Measurements from ENCODE around the gene DDX46.

Gene DDX46

DNA sequence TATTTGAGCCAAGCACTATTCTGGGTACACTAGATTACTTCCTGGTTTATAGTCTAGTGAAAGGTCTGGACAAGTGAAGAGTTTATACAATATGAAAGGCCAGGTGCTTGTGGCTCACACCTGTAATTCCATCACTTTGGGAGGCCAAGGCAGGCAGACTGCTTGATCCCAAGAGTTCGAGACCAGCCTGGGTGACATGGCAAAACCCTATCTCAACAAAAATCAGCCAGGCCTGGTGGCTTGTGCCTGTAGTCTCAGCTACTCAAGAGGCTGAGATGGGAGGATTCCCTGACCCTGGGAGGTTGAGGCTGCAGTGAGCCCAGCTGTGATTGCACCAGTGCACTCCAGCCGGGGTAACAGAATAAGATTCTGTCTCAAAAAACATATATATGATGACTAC lies 106.1 kb downstream of the DDX46 start:
- H3K79me2 ChIP-seq (ENCODE audit: low read length), result no peaks in the 10 kb centered on the region
- no peaks in the 10 kb centered on the region for H3K27me3 ChIP-seq (ENCODE audit: low read depth, low read length)
- H3K27ac ChIP-seq (ENCODE audit: low read length), result no peak overlapping the region
- H2AFZ ChIP-seq (ENCODE audit: low read depth, low read length), result no peak overlapping the region
- no peaks in the 10 kb centered on the region for H4K20me1 ChIP-seq (ENCODE audit: insufficient read depth, low read length)
- no peaks in the 10 kb centered on the region for H3K9me3 ChIP-seq (ENCODE audit: insufficient read depth, low read length)
- H3K4me2 ChIP-seq (ENCODE audit: low read length), result no peak overlapping the region
- TF ChIP-seq, protein P1, sequence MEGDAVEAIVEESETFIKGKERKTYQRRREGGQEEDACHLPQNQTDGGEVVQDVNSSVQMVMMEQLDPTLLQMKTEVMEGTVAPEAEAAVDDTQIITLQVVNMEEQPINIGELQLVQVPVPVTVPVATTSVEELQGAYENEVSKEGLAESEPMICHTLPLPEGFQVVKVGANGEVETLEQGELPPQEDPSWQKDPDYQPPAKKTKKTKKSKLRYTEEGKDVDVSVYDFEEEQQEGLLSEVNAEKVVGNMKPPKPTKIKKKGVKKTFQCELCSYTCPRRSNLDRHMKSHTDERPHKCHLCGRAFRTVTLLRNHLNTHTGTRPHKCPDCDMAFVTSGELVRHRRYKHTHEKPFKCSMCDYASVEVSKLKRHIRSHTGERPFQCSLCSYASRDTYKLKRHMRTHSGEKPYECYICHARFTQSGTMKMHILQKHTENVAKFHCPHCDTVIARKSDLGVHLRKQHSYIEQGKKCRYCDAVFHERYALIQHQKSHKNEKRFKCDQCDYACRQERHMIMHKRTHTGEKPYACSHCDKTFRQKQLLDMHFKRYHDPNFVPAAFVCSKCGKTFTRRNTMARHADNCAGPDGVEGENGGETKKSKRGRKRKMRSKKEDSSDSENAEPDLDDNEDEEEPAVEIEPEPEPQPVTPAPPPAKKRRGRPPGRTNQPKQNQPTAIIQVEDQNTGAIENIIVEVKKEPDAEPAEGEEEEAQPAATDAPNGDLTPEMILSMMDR (IDR thresholded peaks at IDR 0.05; ENCODE audit: low read depth, low read length), result no peak
- no peak for TF ChIP-seq EZH2phosphoT487 (IDR thresholded peaks at IDR 0.05; ENCODE audit: low read depth)
- no peaks in the 10 kb centered on the region for H3K36me3 ChIP-seq (replicated peaks; ENCODE audit: low read depth, low read length)
- no peak overlapping the region for H3K4me3 ChIP-seq (ENCODE audit: low read length)
- H3K9ac ChIP-seq (ENCODE audit: low read length), result no peak overlapping the region
- H3K4me1 ChIP-seq (ENCODE audit: low read length), result no peaks in the 10 kb centered on the region

DNA sequence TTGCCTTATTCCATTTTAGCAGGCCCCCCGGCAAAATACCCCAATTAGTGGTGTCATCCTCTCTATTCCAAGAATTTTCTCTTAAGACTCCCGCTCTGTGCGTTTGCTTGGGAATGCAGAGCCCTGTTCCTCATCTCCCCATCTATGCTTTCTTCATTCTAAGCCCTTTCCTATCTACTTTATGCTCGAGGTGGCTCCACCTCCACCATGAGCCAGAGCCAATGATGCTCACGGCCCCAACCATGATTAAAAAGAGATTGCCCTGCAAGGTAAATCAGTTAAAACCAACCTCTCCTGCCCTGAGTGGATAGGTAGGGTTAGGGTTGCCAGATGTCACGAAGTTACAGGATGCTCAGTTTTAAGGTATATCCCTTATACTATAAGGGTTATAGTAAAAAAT lies 114.9 kb downstream of the DDX46 start:
- Histone ChIP-seq H3K36me3 (replicated peaks; ENCODE audit: low read depth, low read length) (peaks cover 3% of the 10 kb centered on the region), H3K9me3 (ENCODE audit: insufficient read depth, low read length) (no peaks in the 10 kb centered on the region), H4K20me1 (ENCODE audit: insufficient read depth, low read length) (no peaks in the 10 kb centered on the region), H3K4me2 (ENCODE audit: low read length) (peak overlapping the region; percentile 85), H3K79me2 (ENCODE audit: low read length) (peaks cover 38% of the 10 kb centered on the region), H2AFZ (ENCODE audit: low read depth, low read length) (peak overlapping the region; percentile 87), H3K9ac (ENCODE audit: low read length) (peak overlapping the region; percentile 92), H3K4me3 (ENCODE audit: low read length) (peak overlapping the region; percentile 90), H3K4me1 (ENCODE audit: low read length) (peaks cover 8% of the 10 kb centered on the region), H3K27me3 (ENCODE audit: low read depth, low read length) (no peaks in the 10 kb centered on the region), H3K27ac (ENCODE audit: low read length) (peak overlapping the region; percentile 65)
- TF ChIP-seq, protein P1 (IDR thresholded peaks at IDR 0.05; ENCODE audit: low read depth, low read length), result no peak
- TF ChIP-seq EZH2phosphoT487 (IDR thresholded peaks at IDR 0.05; ENCODE audit: low read depth), result no peak

DNA sequence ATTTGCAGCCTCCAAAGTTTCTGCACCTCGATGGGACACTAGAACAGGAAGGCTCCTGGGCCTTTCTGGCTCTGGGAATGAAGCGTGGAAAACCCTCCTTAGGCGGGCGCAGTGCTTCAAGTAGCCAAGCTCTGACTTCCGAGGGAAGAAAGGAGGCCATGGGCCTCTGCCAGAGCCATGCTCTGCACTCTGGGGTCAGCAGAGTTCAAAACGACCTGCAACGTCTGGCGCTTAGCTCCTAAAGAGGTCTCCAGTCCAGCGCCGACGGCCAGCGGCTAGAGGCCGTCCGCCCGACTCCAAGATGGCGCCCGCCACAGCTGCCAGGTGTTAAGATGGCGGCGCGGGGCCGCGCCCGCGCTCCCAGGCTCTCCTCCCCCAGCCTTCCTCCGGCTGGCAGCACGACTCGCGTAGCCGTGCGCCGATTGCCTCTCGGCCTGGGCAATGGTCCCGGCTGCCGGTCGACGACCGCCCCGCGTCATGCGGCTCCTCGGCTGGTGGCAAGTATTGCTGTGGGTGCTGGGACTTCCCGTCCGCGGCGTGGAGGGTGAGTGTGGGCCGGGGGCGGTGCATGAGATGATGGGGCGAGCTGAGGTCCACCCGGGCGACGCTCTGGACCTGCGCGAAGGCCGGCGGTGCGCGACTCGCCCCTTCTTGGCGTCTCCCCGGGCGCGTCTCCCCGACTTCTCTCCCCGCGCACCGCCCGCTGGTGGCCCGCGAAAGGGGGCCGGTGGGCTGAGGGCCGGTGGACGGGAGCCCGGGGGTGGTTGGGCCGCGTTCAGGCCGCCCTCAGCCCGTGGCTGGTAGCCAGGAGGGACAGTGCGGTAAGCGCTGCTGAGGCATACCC lies 115.6 kb downstream of the DDX46 start, which contains the start of gene TXNDC15:
TSS of gene TXNDC15 (plus strand) at position 385 of the 844 bp plus-strand sequence. CDS start at position 442, 57 bp downstream.
- Histone ChIP-seq H3K9me3 (ENCODE audit: insufficient read depth, low read length) (no peaks in the 10 kb centered on the region), H3K36me3 (replicated peaks; ENCODE audit: low read depth, low read length) (peaks cover 3% of the 10 kb centered on the region), H3K79me2 (ENCODE audit: low read length) (peaks cover 43% of the 10 kb centered on the region), H3K4me3 (ENCODE audit: low read length) (peak within 1 kb of the TSS; percentile 90), H3K9ac (ENCODE audit: low read length) (peak within 1 kb of the TSS; percentile 92), H3K27me3 (ENCODE audit: low read depth, low read length) (no peaks in the 10 kb centered on the region), H3K27ac (ENCODE audit: low read length) (peak within 1 kb of the TSS; percentile 65), H4K20me1 (ENCODE audit: insufficient read depth, low read length) (no peaks in the 10 kb centered on the region), H2AFZ (ENCODE audit: low read depth, low read length) (peak within 1 kb of the TSS; percentile 87), H3K4me1 (ENCODE audit: low read length) (peaks cover 8% of the 10 kb centered on the region), H3K4me2 (ENCODE audit: low read length) (peak within 1 kb of the TSS; percentile 85)
- TF ChIP-seq, protein P1 (IDR thresholded peaks at IDR 0.05; ENCODE audit: low read depth, low read length), result no peak
- TF ChIP-seq EZH2phosphoT487 (IDR thresholded peaks at IDR 0.05; ENCODE audit: low read depth), result no peak

DNA sequence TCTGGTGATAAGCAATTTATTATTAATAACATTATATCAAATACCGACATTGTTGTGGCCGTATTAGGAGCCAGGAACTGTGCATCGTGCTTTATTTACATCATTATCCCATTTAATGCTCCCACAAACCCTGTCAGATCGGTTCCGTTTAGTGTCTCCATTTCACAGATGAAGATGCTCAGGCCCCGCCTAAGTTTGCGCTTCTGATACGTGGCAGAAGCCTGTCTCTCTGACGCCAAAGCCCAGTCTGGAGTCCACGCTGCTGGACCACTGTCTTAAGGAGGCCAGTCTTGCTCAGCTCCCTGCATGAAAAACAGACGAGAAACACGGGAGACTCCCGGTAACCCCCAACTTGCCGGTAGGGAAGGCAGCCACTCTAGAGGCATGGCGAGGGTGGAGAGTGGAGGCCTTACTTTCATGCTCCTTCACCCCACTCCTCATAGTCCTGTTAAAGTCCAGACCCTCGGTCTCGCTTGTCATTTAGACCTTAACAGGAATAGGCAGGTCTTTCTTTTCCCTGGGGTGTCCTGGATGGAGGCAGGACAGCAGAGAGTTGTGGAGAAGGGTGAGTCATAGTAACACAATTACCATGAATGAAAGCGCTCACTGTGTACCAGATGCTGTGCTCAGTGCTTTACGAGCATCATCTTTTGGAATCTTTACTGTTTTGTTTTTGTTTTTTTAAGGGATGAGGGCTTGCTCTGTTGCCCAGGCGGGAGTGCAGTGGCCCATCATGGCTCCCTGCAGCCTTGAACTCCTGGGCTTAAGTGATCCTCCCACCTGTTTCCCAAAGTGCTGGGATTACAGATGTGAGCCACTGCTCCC lies 116.5 kb downstream of the DDX46 start:
- Histone ChIP-seq H4K20me1 (ENCODE audit: insufficient read depth, low read length) (no peaks in the 10 kb centered on the region), H3K27me3 (ENCODE audit: low read depth, low read length) (no peaks in the 10 kb centered on the region), H3K4me3 (ENCODE audit: low read length) (peak overlapping the region; percentile 90), H3K4me1 (ENCODE audit: low read length) (peaks cover 8% of the 10 kb centered on the region), H3K4me2 (ENCODE audit: low read length) (peak overlapping the region; percentile 85), H3K9ac (ENCODE audit: low read length) (peak overlapping the region; percentile 92), H2AFZ (ENCODE audit: low read depth, low read length) (peak overlapping the region; percentile 43), H3K9me3 (ENCODE audit: insufficient read depth, low read length) (no peaks in the 10 kb centered on the region), H3K27ac (ENCODE audit: low read length) (peak overlapping the region; percentile 65), H3K36me3 (replicated peaks; ENCODE audit: low read depth, low read length) (peaks cover 3% of the 10 kb centered on the region), H3K79me2 (ENCODE audit: low read length) (peaks cover 50% of the 10 kb centered on the region)
- TF ChIP-seq, protein P1 (IDR thresholded peaks at IDR 0.05; ENCODE audit: low read depth, low read length), result no peak
- no peak for TF ChIP-seq EZH2phosphoT487 (IDR thresholded peaks at IDR 0.05; ENCODE audit: low read depth)
